HG03342 (cell line): ENCODE data around the gene SHISA8.
"Not testable (repeated sequence)": the region's sequence is repeated elsewhere in the genome, so short reads cannot be mapped to it uniquely, and the experiment has no call there.

Experiments
- ATAC-seq: cut with Tn5 transposase; IDR thresholded peaks from one replicate; pipeline ENCODE4 v1.9.1; 2021; ENCODE audit warnings: mild to moderate bottlenecking, moderate library complexity; ENCODE audit not compliant: unreplicated experiment

The SHISA8 gene

GRCh38 chr22:41900652-41901312, 14.1 kb downstream of the SHISA8 start:
- ATAC-seq, result no peak

GRCh38 chr22:41899992-41900651, 14.8 kb downstream of the SHISA8 start:
- no peak for ATAC-seq

GRCh38 chr22:41899110-41899509, 15.8 kb downstream of the SHISA8 start:
- no peak for ATAC-seq

GRCh38 chr22:41898645-41899044, 16.2 kb downstream of the SHISA8 start:
- ATAC-seq, result no peak

GRCh38 chr22:41893591-41894375, 21.1 kb downstream of the SHISA8 start:
- ATAC-seq, result no peak

GRCh38 chr22:41892721-41893120, 22.2 kb downstream of the SHISA8 start:
- ATAC-seq, result no peak

- no peak for ATAC-seq
Measured at GRCh38 chr22:41891407-41891806, 23.5 kb downstream of the SHISA8 start.

GRCh38 chr22:41888627-41889200, 26.2 kb downstream of the SHISA8 start:
- no peak for ATAC-seq

- ATAC-seq, result no peak
Measured at GRCh38 chr22:41885516-41885915, 29.4 kb downstream of the SHISA8 start.

GRCh38 chr22:41885116-41885515, 29.8 kb downstream of the SHISA8 start:
- no peak for ATAC-seq

GRCh38 chr22:41883400-41883799, 31.5 kb downstream of the SHISA8 start:
- no peak for ATAC-seq

GRCh38 chr22:41880653-41881052, 34.2 kb downstream of the SHISA8 start:
- no peak for ATAC-seq

GRCh38 chr22:41876675-41877074, 38.2 kb downstream of the SHISA8 start:
- no peak for ATAC-seq

- no peak for ATAC-seq
Measured at GRCh38 chr22:41876275-41876674, 38.6 kb downstream of the SHISA8 start.

GRCh38 chr22:41875531-41876270, 39.2 kb downstream of the SHISA8 start:
- ATAC-seq, result no peak

- no peak for ATAC-seq
Measured at GRCh38 chr22:41874090-41874489, 40.8 kb downstream of the SHISA8 start.

GRCh38 chr22:41873391-41873790, 41.5 kb downstream of the SHISA8 start:
- no peak for ATAC-seq

GRCh38 chr22:41870786-41871185, 44.1 kb downstream of the SHISA8 start:
- no peak for ATAC-seq

GRCh38 chr22:41870081-41870480, 44.8 kb downstream of the SHISA8 start:
- ATAC-seq, result not testable (repeated sequence)

GRCh38 chr22:41868556-41868955, 46.3 kb downstream of the SHISA8 start:
- ATAC-seq, result no peak

- no peak for ATAC-seq
Measured at GRCh38 chr22:41863472-41863871, 51.4 kb downstream of the SHISA8 start.
